GM19463 (cell line): Measurements from ENCODE around the gene WNT6.
A peak's percentile ranks its signal among the peaks of the same experiment; 100 is the strongest.

Experiments used
- ATAC-seq: cut with Tn5 transposase; IDR thresholded peaks from one replicate; pipeline ENCODE4 v1.9.1; 2021; ENCODE audit warnings: mild to moderate bottlenecking, moderate library complexity; ENCODE audit not compliant: unreplicated experiment

Gene WNT6

DNA sequence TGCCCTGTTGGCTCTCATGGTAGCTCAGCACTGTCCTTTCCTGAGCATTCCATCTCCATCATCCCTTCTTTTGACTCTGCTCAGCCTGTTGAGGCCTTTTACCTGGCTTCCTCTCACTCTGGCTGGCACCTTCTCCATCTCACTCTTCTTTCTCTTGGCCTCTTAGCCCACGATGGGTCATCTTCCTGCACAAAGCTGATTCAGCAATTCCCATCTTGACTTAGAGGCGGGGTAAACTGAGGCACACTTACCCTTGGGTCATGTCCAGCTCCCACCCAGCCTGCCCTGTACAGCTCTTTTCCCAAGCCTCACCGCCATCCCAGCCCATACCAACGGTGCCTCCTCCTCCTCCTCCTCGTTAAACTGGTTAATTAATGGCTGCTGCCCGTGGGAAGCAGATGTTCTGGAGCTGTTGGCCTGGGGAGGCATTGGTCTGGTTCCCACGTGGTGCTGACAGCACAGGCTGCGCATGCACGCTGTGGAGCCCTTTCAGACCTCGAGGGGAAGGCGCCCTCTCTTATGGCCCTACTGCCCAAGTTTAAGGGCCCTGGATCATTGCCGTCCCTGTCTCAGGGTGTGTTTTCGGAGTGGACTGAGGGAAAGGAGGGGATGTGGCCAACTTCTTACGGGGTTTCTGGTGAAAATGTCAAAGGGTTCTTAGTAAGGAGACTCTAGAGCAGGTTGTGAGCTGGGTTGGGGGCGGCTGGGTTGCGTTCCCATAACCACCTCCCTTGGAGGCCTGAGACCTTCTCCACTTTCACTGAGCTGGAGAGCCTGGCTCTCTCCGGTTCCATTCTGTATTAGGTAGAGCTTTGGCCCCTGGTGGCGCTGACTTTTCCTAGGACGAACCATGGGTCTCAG is 31.9 kb downstream of the WNT6 start:
- no peak for ATAC-seq

GRCh38 chr2:218892693-218893348 is 33.2 kb downstream of the WNT6 start:
- peak; percentile 37 for ATAC-seq

GRCh38 chr2:218893349-218894150 is 33.9 kb downstream of the WNT6 start:
- ATAC-seq, result no peak

DNA sequence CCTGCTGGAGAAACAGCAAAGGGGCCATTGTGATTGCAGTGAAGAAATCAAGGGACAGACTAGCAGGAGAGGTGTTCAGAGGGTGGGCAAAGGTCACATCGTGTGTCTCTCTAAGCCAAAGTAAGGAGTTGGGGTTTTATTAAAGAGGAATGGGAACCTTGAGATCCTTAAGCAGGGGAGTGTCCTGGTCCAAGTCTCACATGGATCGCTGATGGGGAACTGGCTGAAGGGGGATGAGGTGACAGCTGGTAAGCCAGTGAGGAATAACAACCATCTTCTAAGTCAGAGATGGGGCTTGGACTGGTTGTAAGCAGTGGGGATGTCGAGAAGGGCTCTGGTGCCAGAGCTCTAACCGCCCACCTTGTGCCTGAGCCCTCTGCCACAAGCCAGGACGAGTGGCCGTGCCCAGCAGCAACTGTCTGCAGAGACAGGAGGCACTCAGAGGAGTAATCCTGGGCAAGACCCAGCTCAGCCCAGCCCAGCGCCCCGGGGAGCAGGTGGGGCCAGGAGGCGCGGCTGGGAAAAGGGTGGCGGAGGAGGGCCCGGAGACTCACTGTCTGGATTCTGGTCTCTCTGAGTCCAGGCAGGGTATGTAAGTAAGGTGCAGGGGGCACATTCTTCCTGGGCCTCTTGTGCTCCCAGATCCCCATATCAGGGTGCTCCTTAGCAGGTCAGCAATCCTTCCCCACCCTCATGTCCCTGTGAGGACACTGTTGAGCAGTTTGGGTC is 34.7 kb downstream of the WNT6 start:
- no peak for ATAC-seq

GRCh38 chr2:218894880-218895157 is 35.2 kb downstream of the WNT6 start:
- no peak for ATAC-seq

DNA sequence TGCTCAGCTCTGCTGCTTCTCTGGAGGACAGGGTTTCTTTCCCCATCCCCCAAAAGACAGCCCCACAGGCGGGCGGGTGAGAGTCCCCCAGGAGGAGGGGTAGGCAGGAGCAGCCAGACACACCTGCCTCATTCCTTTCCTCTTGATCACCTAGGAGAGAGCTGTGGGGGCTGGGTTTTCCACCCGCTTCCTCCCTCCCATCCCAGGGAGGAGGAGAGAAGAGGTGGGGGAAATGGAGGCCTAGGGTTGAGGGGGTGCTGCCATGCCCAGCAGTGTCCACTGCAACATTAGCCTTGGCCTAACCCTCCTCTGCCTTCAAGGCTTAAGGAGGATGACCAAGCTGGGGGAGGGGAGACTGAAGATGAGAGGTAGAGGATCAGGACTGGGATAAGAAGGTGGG is 35.7 kb downstream of the WNT6 start:
- ATAC-seq, result no peak

DNA sequence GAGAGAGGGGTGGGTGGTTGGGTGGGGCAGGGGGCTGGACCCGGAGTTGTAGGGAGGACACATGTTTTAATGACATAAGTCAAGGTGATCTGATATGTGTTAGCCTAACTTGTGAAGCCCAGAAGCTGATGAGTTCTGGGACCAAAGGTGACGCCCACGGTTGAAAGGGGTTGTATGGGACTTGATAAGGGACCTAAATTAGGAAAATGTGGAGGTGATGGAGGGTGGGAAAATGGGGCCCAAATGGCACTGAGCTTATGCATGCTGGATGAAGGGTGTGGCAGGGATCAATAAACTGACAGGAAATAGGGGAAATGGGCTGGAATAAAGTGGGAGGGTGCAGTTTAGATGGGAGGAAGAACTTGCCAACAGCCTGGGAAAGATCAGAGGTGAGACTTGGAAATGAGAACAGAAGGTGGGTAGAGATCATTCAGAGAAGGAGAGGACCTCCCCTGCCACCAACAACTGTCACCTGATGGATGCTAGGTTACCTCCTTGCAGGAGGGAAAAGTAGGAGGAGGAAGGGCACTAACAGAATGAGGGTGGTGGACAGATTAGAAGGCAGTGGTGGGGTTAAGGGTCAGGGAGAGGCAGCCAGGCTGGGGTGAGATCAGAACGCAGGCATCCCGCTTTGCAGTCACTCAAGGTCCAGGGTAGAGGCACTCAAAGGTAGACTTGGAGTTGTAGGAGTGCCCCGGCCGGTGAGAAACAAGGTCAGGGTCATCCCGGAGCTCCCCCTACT is 36.3 kb downstream of the WNT6 start:
- ATAC-seq, result peak; percentile 10

DNA sequence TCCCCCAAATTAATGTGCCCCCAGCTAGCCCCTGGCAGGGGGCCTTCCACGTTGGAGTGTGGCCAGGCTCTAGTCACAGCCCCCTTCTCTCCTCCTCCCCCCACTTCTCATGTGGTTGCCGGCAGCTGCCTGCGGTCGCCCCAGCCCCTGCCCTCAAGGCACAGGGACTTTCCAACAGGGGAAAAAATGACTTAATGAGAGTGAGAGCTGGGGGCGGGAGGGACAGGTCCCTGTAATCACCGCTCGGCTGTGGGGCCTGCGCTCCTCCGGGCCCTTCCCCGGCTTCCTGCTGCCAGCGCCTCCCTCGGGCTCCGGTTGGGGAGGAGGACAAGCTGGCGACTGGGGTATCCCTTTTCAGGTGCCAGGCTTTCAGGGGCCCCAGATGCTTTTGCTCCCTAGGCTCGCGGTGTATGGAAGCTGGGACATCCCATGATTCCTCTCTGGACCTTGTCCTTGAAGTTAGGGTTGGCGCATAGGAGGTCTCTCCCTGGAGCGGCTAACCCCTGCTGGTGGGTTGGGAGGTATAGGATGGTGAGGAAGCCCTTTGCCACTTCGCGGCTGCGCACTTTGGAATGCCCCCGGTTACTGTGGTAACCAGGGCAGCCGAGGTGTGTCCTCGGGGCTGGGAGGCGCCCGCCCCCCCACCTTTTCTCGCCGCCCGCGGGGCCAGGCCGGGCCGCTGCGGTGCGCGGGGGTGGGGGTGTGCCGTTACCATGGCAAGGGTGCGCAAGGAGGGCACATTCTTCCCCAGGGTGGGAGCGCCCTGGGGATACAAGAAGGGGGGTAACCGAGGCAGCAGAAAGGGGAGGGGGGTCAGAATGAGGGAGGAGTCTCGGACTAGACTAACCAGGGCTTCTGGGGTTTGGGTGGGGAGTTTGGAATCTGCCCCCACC is 37.1 kb downstream of the WNT6 start:
- peak; percentile 42 for ATAC-seq

DNA sequence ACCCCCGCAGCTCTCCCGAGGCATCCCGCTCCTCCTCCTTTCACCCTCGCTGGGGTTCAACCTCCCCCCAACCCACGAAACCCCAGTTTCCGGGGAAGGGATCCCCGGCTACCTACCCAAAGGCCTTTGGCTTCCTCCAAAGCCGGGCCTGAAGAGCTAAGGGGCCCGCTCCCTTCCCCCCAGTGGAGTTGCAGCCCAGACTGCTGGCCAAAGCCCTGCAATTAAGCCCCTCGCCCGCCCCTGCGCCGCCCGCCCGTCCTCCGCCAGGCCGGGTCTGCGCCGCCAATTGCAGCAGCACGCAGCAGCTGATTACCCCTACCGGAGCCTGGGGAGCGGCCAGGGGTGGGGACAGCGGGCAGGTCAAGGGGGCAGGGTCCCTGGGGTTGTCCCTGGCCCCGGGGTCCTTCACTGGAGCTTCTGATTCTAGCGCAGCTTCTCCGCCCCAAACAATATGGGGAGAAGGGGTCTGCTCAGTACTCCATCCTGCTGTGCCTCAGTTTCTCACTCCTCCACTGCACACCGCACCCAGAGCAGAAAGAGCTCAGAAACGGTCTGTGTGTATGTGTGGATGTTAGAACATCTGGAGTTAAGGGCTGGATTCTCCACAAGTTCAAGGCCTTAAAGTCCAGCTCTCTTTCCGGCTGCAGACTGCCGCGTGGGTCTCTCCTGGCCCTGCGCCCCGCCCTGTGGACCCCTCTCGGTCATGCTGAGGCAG is 37.9 kb downstream of the WNT6 start:
- ATAC-seq, result no peak

- ATAC-seq, result peak; percentile 29
These were observed 38.7 kb downstream of the WNT6 start for GRCh38 chr2:218898109-218898878.

GRCh38 chr2:218899147-218899546 is 39.5 kb downstream of the WNT6 start:
- ATAC-seq, result no peak

DNA sequence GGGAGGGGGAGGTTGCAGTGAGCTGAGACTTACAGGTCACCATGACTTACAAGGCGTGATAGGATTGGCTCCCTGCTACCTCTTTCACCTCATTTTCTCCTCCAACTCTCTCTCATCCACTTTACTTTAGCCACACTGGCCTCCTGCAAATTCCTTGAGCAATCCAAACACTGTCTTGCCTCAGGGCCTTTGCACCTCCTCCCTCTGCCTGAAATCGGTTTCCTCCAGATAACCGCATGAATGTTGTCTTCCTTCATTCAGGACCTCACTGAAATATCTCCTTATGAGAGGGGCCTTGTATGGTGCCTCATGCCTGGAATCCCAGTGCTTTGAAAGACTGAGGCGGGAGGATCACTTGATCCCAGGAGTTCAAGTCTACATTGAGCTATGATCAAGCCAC is 42.8 kb downstream of the WNT6 start:
- no peak for ATAC-seq

DNA sequence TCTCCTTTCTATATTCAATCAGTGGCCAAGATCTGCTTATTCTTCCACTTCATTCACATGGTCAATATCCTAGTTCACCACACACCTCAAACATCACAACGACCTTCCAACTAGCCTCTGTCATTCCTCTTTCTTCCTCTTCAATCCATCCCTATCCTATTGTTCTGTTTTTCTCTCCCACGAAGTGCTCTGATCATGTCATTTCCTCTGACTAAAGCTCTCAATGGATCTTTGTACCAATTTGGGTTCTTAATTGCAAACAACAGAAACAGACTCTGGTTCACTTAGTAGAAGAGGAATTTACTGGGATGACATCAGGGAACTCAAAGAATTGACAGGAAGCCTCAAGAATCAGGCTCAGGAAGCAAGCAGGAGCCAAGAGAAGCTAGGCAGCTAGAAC is 44.6 kb downstream of the WNT6 start:
- no peak for ATAC-seq

GRCh38 chr2:218908721-218909619 is 49.4 kb downstream of the WNT6 start:
- ATAC-seq, result peak; percentile 94

- no peak for ATAC-seq
These were observed 51.1 kb downstream of the WNT6 start for GRCh38 chr2:218910741-218911140.

DNA sequence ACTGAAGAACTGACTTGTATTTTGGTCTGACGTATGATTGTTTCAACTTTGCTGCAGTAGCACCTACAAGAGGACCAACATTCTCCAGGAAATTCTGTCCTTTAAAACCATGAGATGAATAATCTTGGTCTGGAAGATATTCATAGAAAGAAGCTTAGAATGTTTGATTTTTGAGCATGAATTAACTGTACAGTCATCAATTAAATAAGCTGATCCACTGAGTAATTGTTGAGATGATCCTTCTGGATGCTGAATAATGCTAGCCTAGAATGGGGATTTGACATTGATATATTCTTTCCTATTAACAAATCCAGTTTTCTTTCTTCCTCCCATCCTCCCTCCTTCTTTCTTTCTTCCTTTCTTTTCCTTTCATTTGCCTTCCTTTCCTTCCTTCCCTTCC is 60.9 kb downstream of the WNT6 start:
- no peak for ATAC-seq
